Right atrium auricular region (tissue), 2 donors: ENCODE measurements around the gene CACNA2D4. TPM values are rescaled to one million over a fixed set of nuclear protein-coding genes. Genes with fewer than 3 reads are reported as not detected.

Experiments used
- DNase-seq: peaks from one replicate; pipeline ENCODE4 v3.0.0-alpha.2; 2019; ENCODE audit warnings: low spot score
- H3K27ac ChIP-seq, 2 donors: fragments of 200-600 bp; sonication (generic); 1 replicate in 1 of 2; 2 replicates in 1 of 2; pipeline ENCODE4 v1.5.1; 2016 to 2019
- H3K27me3 ChIP-seq, 2 donors: fragments of 200-600 bp; sonication (generic); one replicate each; pipeline versions ENCODE4 v1.5.1 to v1.6.0; 2017 to 2019
- H3K36me3 ChIP-seq: fragments of 200-600 bp; sonication (generic); one replicate; pipeline ENCODE4 v1.5.1; 2016
- H3K4me1 ChIP-seq, 2 donors: fragments of 200-600 bp; sonication (generic); one replicate each; pipeline versions ENCODE4 v1.5.1 to v1.6.0; 2017 to 2019
- H3K4me3 ChIP-seq, 2 donors: fragments of 200-600 bp; sonication (generic); 1 replicate in 1 of 2; 2 replicates in 1 of 2; pipeline ENCODE4 v1.5.1; 2017 to 2019; ENCODE audit warnings: mild to moderate bottlenecking in 1 of 2, moderate library complexity in 1 of 2
- H3K9me3 ChIP-seq, 2 donors: fragments of 200-600 bp; sonication (generic); one replicate each; pipeline ENCODE4 v1.5.1; 2019
- CTCF ChIP-seq, 2 donors: fragments of 200-600 bp; sonication (generic); IDR thresholded peaks; one replicate each; pipeline ENCODE4 v1.5.1; 2019; ENCODE audit warnings: antibody characterized with exemption in 2 of 2
- total RNA-seq, 2 donors: library from RNA; depleted of rRNA; stranded (reverse); fragments of >200 nt; gene quantifications; one replicate each; pipeline ENCODE4 v1.1.0, GENCODE V29; 2016

CACNA2D4 gene
- total RNA-seq, 2 donors from 2014 or later = 1.6 to 4.1 TPM

DNA sequence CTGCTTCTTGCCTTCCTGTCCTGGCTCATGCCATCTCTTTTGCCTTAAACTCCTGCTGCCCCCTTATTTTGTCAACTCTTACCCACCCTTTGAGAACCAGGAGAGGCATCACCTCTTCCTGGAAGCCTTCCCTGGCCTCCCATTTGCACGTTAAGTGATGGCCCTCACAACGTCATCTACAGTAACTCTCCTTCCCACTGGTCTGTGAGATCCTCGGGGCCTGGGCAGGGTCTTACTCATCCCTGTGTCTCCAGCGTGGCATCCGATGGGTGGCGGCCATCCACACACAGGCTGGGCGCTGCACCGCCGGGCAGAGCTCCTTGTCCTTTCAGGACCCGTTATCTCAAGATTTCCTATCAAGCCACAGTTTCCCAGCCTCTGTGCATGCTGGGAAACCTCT is 16.8 kb upstream of the CACNA2D4 start:
- peaks cover 0 to 37% of the 10 kb centered on the region in 2 donors for H3K4me1 ChIP-seq
- H3K9me3 ChIP-seq = no peaks in the 10 kb centered on the region
- H3K27me3 ChIP-seq = no peaks in the 10 kb centered on the region
- no peak overlapping the region for H3K27ac ChIP-seq
- no peak overlapping the region for H3K4me3 ChIP-seq
- H3K36me3 ChIP-seq = no peaks in the 10 kb centered on the region
- TF ChIP-seq CTCF (IDR thresholded peaks at IDR 0.05) = no peak
- no peak for DNase-seq

DNA sequence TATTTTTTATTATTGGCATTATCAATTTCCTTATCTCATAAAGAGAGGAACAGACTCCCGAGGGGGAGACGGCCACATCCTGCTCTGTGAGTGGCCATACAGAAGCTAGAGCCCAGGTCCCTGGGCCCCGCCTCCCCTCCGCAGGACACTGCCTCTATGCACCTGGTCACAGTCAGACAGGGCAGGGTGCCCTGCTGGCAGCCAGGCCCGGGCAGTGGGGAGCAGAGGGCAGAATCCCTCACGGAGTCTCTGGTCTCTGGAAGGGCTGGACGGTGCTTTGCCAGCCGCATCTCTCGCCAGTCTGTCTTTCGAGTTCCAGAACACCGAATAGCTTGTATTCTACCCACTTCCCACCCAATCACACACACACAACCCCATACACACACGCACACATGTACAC is 16.4 kb upstream of the CACNA2D4 start:
- H3K9me3 ChIP-seq = no peaks in the 10 kb centered on the region
- H3K27me3 ChIP-seq = no peaks in the 10 kb centered on the region
- H3K4me3 ChIP-seq = no peak overlapping the region
- TF ChIP-seq CTCF (IDR thresholded peaks at IDR 0.05) = no peak
- no peak for DNase-seq
- H3K27ac ChIP-seq = no peak overlapping the region
- peaks cover 0 to 35% of the 10 kb centered on the region in 2 donors for H3K4me1 ChIP-seq
- no peaks in the 10 kb centered on the region for H3K36me3 ChIP-seq

DNA sequence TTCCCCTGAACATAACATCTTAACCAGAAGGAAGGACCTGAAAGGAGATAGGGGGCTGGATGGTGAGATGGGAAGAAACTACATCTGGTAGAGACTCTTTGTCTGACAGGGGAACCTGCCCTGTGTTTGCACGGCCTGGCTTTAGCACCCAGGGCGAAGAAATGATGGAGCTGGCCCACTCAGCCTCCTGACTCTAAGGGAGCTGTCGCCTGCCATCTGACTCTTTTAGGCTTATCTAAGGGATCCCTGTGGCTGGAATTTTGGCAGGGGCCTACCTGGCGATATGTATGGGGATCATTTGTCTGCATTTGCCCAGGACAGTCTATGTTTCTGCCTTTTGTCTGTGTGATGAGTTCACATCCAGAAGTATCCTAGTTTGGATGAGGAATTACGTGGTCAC is 15.6 kb upstream of the CACNA2D4 start:
- TF ChIP-seq CTCF (IDR thresholded peaks at IDR 0.05) = no peak
- H3K27me3 ChIP-seq = no peaks in the 10 kb centered on the region
- no peaks in the 10 kb centered on the region for H3K9me3 ChIP-seq
- no peak overlapping the region for H3K27ac ChIP-seq
- DNase-seq = peak; percentile 38
- peaks cover 0 to 31% of the 10 kb centered on the region in 2 donors for H3K4me1 ChIP-seq
- H3K4me3 ChIP-seq = no peak overlapping the region
- H3K36me3 ChIP-seq = no peaks in the 10 kb centered on the region

DNA sequence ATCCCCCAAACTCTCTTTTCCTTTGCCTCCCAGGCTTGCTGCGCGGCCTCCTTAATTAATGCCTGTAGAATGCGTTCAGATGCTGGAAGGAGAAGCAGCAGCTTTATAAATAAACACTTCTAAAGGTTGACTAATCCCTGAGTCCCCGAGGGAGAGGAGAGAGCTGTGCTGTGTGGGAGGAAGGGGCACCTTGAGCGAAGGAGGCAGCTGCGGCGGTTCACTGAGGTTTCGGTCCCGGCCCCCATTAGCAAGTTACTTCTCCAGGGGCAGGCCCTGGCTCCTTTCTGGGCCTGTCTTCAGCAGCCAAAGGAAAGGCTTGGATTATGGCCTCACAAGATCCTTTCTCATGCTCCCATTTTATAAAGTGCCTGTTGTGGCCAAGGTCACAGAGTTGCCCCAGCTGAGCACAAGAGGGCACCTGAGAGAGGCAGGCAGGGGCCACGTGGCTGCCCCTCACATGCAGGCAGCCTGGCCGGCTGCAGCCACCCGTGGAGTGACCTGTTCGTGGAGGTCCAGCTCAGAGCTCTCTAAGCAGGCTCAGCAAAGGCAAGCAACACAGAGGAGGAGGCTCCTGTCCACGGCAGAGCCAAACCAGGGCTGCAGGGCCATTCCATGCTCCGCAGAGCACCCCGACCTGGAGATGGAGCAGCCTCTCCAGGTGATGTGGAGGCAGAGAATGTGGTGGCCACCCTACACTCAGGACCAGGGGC is 15.0 kb upstream of the CACNA2D4 start:
- Histone ChIP-seq H3K36me3 (no peaks in the 10 kb centered on the region), H3K9me3 (no peaks in the 10 kb centered on the region), H3K27me3 (no peaks in the 10 kb centered on the region), H3K27ac (no peak overlapping the region), H3K4me3 (no peak overlapping the region), H3K4me1 (peaks cover 0 to 32% of the 10 kb centered on the region in 2 donors)
- DNase-seq = peak; percentile 44
- TF ChIP-seq CTCF (IDR thresholded peaks at IDR 0.05) = no peak

- H3K27ac ChIP-seq = no peak overlapping the region
- H3K4me1 ChIP-seq = peaks cover 0 to 44% of the 10 kb centered on the region in 2 donors
- DNase-seq = peak; percentile 65
- H3K36me3 ChIP-seq = no peaks in the 10 kb centered on the region
- TF ChIP-seq CTCF (IDR thresholded peaks at IDR 0.05) = no peak
- H3K27me3 ChIP-seq = no peaks in the 10 kb centered on the region
- H3K4me3 ChIP-seq = no peak overlapping the region
- H3K9me3 ChIP-seq = no peaks in the 10 kb centered on the region
Measured at GRCh38 chr12:1932264-1932777, 13.9 kb upstream of the CACNA2D4 start.

- no peak for TF ChIP-seq CTCF (IDR thresholded peaks at IDR 0.05)
- peaks cover 0 to 46% of the 10 kb centered on the region in 2 donors for H3K4me1 ChIP-seq
- no peaks in the 10 kb centered on the region for H3K9me3 ChIP-seq
- DNase-seq = no peak
- H3K27ac ChIP-seq = no peak overlapping the region
- H3K36me3 ChIP-seq = no peaks in the 10 kb centered on the region
- H3K27me3 ChIP-seq = no peaks in the 10 kb centered on the region
- H3K4me3 ChIP-seq = no peak overlapping the region
Measured at GRCh38 chr12:1931642-1932041, 13.2 kb upstream of the CACNA2D4 start.
